Ishikawa (cell line): ENCODE results near the gene SELENOP.

ENCODE experiments used
- CEBPB ChIP-seq: IDR thresholded peaks from 2 replicates; pipeline ENCODE4 v1.6.1; 2012
- CREB1 ChIP-seq: IDR thresholded peaks from 2 replicates; pipeline ENCODE4 v1.6.1; 2012; ENCODE audit warnings: low read depth
- EGR1 ChIP-seq: IDR thresholded peaks from 2 replicates; pipeline ENCODE4 v1.6.1; 2012
- EP300 ChIP-seq: IDR thresholded peaks from 2 replicates; pipeline ENCODE4 v1.6.1; 2012; ENCODE audit warnings: borderline replicate concordance
- FOXM1 ChIP-seq: IDR thresholded peaks from 2 replicates; pipeline ENCODE4 v1.6.1; 2012; ENCODE audit warnings: low read depth, borderline replicate concordance
- MAX ChIP-seq: IDR thresholded peaks from 2 replicates; pipeline ENCODE4 v1.6.1; 2012
- NFIC ChIP-seq: IDR thresholded peaks from 2 replicates; pipeline ENCODE4 v1.6.1; 2012
- RAD21 ChIP-seq: IDR thresholded peaks from 2 replicates; pipeline ENCODE4 v1.6.1; 2012; ENCODE audit warnings: low read depth
- TAF1 ChIP-seq: IDR thresholded peaks from 2 replicates; pipeline ENCODE4 v1.6.1; 2012; ENCODE audit warnings: low read depth, mild to moderate bottlenecking
- TCF12 ChIP-seq: IDR thresholded peaks from 2 replicates; pipeline ENCODE4 v1.6.1; 2012; ENCODE audit warnings: low read depth
- TEAD4 ChIP-seq: IDR thresholded peaks from 2 replicates; pipeline ENCODE4 v1.6.1; 2012
- YY1 ChIP-seq: IDR thresholded peaks from 2 replicates; pipeline ENCODE4 v1.6.1; 2012; ENCODE audit warnings: low read depth
- ZBTB7A ChIP-seq: IDR thresholded peaks from 2 replicates; pipeline ENCODE4 v1.6.1; 2012; ENCODE audit warnings: low read depth
- TF ChIP-seq, protein P1 (sequence below): IDR thresholded peaks from 2 replicates; pipeline ENCODE4 v1.6.1; 2012; ENCODE audit warnings: low read depth, mild to moderate bottlenecking
- TF ChIP-seq, protein P2 (sequence below): IDR thresholded peaks from 2 replicates; pipeline ENCODE4 v1.6.1; 2012

Gene SELENOP

GRCh38 chr5:42826757-42827515, 15.2 kb upstream of the SELENOP start:
- TF ChIP-seq CREB1 = no peak
- TF ChIP-seq TAF1 = no peak
- TF ChIP-seq, protein P1, sequence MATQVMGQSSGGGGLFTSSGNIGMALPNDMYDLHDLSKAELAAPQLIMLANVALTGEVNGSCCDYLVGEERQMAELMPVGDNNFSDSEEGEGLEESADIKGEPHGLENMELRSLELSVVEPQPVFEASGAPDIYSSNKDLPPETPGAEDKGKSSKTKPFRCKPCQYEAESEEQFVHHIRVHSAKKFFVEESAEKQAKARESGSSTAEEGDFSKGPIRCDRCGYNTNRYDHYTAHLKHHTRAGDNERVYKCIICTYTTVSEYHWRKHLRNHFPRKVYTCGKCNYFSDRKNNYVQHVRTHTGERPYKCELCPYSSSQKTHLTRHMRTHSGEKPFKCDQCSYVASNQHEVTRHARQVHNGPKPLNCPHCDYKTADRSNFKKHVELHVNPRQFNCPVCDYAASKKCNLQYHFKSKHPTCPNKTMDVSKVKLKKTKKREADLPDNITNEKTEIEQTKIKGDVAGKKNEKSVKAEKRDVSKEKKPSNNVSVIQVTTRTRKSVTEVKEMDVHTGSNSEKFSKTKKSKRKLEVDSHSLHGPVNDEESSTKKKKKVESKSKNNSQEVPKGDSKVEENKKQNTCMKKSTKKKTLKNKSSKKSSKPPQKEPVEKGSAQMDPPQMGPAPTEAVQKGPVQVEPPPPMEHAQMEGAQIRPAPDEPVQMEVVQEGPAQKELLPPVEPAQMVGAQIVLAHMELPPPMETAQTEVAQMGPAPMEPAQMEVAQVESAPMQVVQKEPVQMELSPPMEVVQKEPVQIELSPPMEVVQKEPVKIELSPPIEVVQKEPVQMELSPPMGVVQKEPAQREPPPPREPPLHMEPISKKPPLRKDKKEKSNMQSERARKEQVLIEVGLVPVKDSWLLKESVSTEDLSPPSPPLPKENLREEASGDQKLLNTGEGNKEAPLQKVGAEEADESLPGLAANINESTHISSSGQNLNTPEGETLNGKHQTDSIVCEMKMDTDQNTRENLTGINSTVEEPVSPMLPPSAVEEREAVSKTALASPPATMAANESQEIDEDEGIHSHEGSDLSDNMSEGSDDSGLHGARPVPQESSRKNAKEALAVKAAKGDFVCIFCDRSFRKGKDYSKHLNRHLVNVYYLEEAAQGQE = no peak
- no peak for TF ChIP-seq CEBPB
- no peak for TF ChIP-seq YY1
- TF ChIP-seq ZBTB7A = no peak
- TF ChIP-seq, protein P2, sequence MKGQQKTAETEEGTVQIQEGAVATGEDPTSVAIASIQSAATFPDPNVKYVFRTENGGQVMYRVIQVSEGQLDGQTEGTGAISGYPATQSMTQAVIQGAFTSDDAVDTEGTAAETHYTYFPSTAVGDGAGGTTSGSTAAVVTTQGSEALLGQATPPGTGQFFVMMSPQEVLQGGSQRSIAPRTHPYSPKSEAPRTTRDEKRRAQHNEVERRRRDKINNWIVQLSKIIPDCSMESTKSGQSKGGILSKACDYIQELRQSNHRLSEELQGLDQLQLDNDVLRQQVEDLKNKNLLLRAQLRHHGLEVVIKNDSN = no peak
- TF ChIP-seq RAD21 = no peak
- TF ChIP-seq MAX = no peak
- TF ChIP-seq EGR1 = no peak
- no peak for TF ChIP-seq FOXM1
- no peak for TF ChIP-seq NFIC

GRCh38 chr5:42825422-42826148, 13.9 kb upstream of the SELENOP start:
- TF ChIP-seq, protein P2 = no peak
- TF ChIP-seq MAX = no peak
- TF ChIP-seq, protein P1 = no peak
- TF ChIP-seq EP300 = no peak
- no peak for TF ChIP-seq ZBTB7A
- no peak for TF ChIP-seq EGR1
- TF ChIP-seq CEBPB = no peak
- no peak for TF ChIP-seq CREB1
- no peak for TF ChIP-seq YY1

DNA sequence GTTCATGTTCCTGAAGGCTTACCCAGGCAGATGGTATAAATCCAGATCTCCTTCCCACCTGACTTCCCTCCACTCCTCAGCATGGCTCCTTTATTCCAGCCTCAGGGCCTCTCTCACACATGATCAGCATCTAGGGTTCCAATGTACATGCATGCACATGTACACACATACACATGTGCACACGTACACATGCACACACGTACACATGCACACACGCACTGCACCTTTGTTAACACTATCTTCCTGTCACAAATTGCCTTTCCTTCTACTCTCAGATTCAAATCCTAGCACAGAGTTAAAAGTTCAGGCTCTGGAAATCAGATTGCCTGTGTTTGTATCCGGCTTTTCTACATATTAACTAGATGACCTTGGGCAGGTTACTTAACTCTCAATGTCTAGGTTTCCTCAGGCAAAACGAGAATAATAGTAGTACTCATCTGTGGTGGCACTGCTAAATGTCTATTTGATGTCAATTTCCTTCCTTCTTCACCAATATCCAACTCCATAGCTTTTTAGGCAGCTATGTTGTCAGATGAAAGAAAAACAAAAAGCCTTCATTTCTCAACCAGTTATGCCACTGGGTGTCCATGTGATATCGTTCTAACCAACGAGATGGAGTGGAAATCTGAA, 12.8 kb upstream of the SELENOP start:
- TF ChIP-seq EGR1 (no peak), RAD21 (no peak), ZBTB7A (no peak), FOXM1 (no peak), NFIC (no peak), EP300 (no peak), TEAD4 (no peak), CEBPB (no peak), TAF1 (no peak), MAX (no peak), TCF12 (no peak), CREB1 (no peak), YY1 (no peak)
- TF ChIP-seq, protein P1 = no peak
- TF ChIP-seq, protein P2 = no peak
